Caco-2 (cell line): ENCODE results near the gene GTF3C5. TPM values are rescaled to one million over a fixed set of nuclear protein-coding genes. Genes with fewer than 3 reads are reported as not detected.

Source experiments
- BruUV-seq: library from RNA; stranded (reverse); fragments of 400-500 nt; replicated peaks from 2 replicates; lab custom pipeline; 2021; lab: Mats Ljungman, UMichigan
- CTCF ChIA-PET: fragments of 300-600 bp; sonication (Branson Sonifier 250); formaldehyde crosslinking; loops from one replicate; lab custom pipeline; 2022; ENCODE audit warnings: antibody characterized with exemption; lab: Charles Lee
- POLR2A ChIA-PET: fragments of 300-600 bp; sonication (Branson Sonifier 250); formaldehyde crosslinking; loops from one replicate; lab custom pipeline; 2022; ENCODE audit warnings: antibody characterized with exemption; lab: Charles Lee
- DNase-seq, 2 experiments: peaks; one replicate each; pipeline versions ENCODE4 v3.0.0 to v3.0.0-alpha.2; 2020 to 2022
- H3K27me3 ChIP-seq: replicated peaks from 2 replicates; pipeline ENCODE4 v1.6.0; 2011; ENCODE audit warnings: low read length; ENCODE audit not compliant: control insufficient read depth, insufficient read depth
- H3K36me3 ChIP-seq: 2 replicates; pipeline ENCODE4 v1.5.1; 2011; ENCODE audit warnings: low read length; ENCODE audit not compliant: control insufficient read depth, insufficient read depth
- H3K4me1 ChIP-seq: fragments of 250-450 bp; sonication (Bioruptor Pico); 2 replicates; pipeline ENCODE4 v1.5.1; 2020; ENCODE audit warnings: mild to moderate bottlenecking
- H3K4me3 ChIP-seq: 2 replicates; pipeline ENCODE4 v1.5.1; 2011; ENCODE audit warnings: low read depth, mild to moderate bottlenecking, control low read depth, low read length
- H3K9me3 ChIP-seq: fragments of 250-450 bp; sonication (Bioruptor Pico); 2 replicates; pipeline ENCODE4 v1.5.1; 2020; ENCODE audit warnings: mild to moderate bottlenecking, moderate library complexity
- H3K27ac Mint-ChIP-seq: one replicate; pipeline ENCODE4 v1.8.0; 2022; ENCODE audit warnings: mixed read lengths; ENCODE audit not compliant: unreplicated experiment
- H3K27me3 Mint-ChIP-seq: one replicate; pipeline ENCODE4 v1.8.0; 2022; ENCODE audit warnings: mixed read lengths; ENCODE audit not compliant: insufficient read depth, unreplicated experiment
- H3K36me3 Mint-ChIP-seq: one replicate; pipeline ENCODE4 v1.8.0; 2022; ENCODE audit warnings: mild to moderate bottlenecking, mixed read lengths; ENCODE audit not compliant: insufficient read depth, unreplicated experiment
- H3K4me1 Mint-ChIP-seq: one replicate; pipeline ENCODE4 v1.8.0; 2022; ENCODE audit warnings: low read depth, mixed read lengths; ENCODE audit not compliant: unreplicated experiment
- H3K4me3 Mint-ChIP-seq: one replicate; pipeline ENCODE4 v1.8.0; 2022; ENCODE audit warnings: mild to moderate bottlenecking, moderate library complexity, mixed read lengths; ENCODE audit not compliant: unreplicated experiment
- H3K9me3 Mint-ChIP-seq: one replicate; pipeline ENCODE4 v1.8.0; 2022; ENCODE audit warnings: mixed read lengths; ENCODE audit not compliant: unreplicated experiment
- CTCF ChIP-seq, 2 experiments: fragments of 200-600 bp in 1 of 2; IDR thresholded peaks; 1 replicate in 1 of 2; 2 replicates in 1 of 2; pipeline versions ENCODE4 v1.5.1 to v1.8.0; 2011 to 2022; ENCODE audit warnings: antibody characterized with exemption in 1 of 2, control low read depth in 1 of 2, inconsistent platforms in 1 of 2, low read depth in 1 of 2, low read length in 1 of 2, mild to moderate bottlenecking in 1 of 2, moderate library complexity in 1 of 2; ENCODE audit not compliant: insufficient read depth in 1 of 2, severe bottlenecking in 1 of 2, unreplicated experiment in 1 of 2
- intact Hi-C: fragments of 100-400 bp; cut with micrococcal nuclease; formaldehyde crosslinking; loops from one replicate; pipeline ENCODE4 v1.10.0; 2022; ENCODE audit not compliant: unreplicated experiment
- total RNA-seq: library from RNA; stranded (reverse); gene quantifications from 2 replicates; pipeline ENCODE4 v1.2.3, GENCODE V29; 2022

Gene GTF3C5
- total RNA-seq, 1 experiment from 2014 or later: 73.1 TPM

DNA sequence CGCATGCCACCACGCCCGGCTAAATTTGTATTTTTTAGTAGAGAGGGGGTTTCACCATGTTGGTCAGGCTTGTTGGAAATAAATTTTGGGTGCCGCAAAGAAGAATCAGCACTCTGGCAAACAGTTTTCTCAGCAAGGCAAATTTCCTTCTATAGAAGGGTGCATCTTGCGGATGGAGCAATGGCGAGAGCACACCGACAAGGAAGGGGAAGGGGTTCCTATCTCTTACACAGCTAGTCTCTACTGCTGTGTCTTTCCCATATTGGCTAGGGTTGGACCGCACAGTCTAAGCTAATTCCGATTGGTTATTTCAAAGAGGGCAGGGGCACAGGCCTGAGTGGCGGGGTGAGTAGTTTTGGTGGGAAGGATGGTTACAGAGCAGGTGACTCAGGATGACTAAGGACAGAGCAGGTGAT is 707 bp downstream of the GTF3C5 start:
- peaks cover 9% of the 10 kb centered on the region; the same call in 1 of the 2 replicates for H3K4me1 ChIP-seq
- Mint-ChIP-seq H3K4me3 (peak overlapping the region; percentile 89), H3K36me3 (peaks cover 25% of the 10 kb centered on the region), H3K27ac (peak overlapping the region; percentile 95), H3K9me3 (no peaks in the 10 kb centered on the region), H3K4me1 (peaks cover 15% of the 10 kb centered on the region), H3K27me3 (peaks cover 2% of the 10 kb centered on the region)
- no peak for TF ChIP-seq CTCF (IDR thresholded peaks at IDR 0.05; ENCODE audit: insufficient read depth in 1 of 2, low read depth in 1 of 2, low read length in 1 of 2, severe bottlenecking in 1 of 2, unreplicated experiment in 1 of 2)
- ChIA-PET CTCF (interaction anchor here (0.6 to 1.6 kb wide), 4 partner anchors 9 to 270 kb away, joined by 6 to 27 read pairs (median 16); partner anchors contain the start of gene GFI1B), POLR2A (interaction anchor here (0.6 to 1.8 kb wide), 5 partner anchors 9 to 524 kb away, joined by 3 to 17 read pairs (median 13); no protein-coding TSS in a partner anchor)
- peak overlapping the region; percentile 81 for H3K4me3 ChIP-seq
- H3K36me3 ChIP-seq: peaks cover 1% of the 10 kb centered on the region
- H3K9me3 ChIP-seq: no peaks in the 10 kb centered on the region
- intact Hi-C loops: no loop called here
- H3K27me3 ChIP-seq: no peaks in the 10 kb centered on the region
- no peak for DNase-seq
- BruUV-seq: no TSS peak

DNA sequence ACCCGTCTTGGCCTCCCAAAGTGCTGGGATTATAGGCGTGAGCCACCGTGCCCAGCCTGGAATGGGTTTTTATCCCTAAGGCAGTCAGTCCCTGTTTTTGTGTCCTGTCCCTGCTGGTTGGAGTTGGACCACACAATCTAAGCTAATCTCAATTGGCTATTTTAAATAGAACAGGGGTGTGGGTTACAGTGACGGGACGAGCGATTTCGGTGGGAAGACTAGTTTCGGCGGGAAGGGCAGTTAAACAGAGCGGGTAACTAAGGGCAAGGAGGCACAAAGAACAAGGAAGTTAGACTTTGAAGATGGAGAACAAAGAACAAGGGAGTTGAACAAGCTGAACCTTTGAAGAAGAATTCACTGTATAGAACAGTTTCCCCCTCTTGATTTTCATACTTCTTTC is 1.4 kb downstream of the GTF3C5 start:
- peaks cover 9% of the 10 kb centered on the region; the same call in 1 of the 2 replicates for H3K4me1 ChIP-seq
- no TSS peak for BruUV-seq
- Mint-ChIP-seq H3K36me3 (peaks cover 25% of the 10 kb centered on the region), H3K4me3 (peak overlapping the region; percentile 89), H3K27me3 (peaks cover under 1% of the 10 kb centered on the region), H3K4me1 (peaks cover 15% of the 10 kb centered on the region), H3K9me3 (no peaks in the 10 kb centered on the region), H3K27ac (no peak overlapping the region)
- H3K4me3 ChIP-seq: no peak overlapping the region
- no peak for TF ChIP-seq CTCF (IDR thresholded peaks at IDR 0.05; ENCODE audit: insufficient read depth in 1 of 2, low read depth in 1 of 2, low read length in 1 of 2, severe bottlenecking in 1 of 2, unreplicated experiment in 1 of 2)
- CTCF ChIA-PET: interaction anchor here (0.6 to 1.4 kb wide), 2 partner anchors 10 to 270 kb away, joined by 3 to 16 read pairs; no protein-coding TSS in a partner anchor
- H3K36me3 ChIP-seq: peaks cover 1% of the 10 kb centered on the region
- POLR2A ChIA-PET: interaction anchor here (0.5 kb wide), 1 partner anchor 117 kb away, joined by 3 read pairs; no protein-coding TSS in a partner anchor
- H3K9me3 ChIP-seq: no peaks in the 10 kb centered on the region
- no peaks in the 10 kb centered on the region for H3K27me3 ChIP-seq
- intact Hi-C loops: no loop called here
- no peak for DNase-seq

- DNase-seq: no peak
- Histone ChIP-seq H3K9me3 (no peaks in the 10 kb centered on the region), H3K4me1 (peaks cover 9% of the 10 kb centered on the region; the same call in 1 of the 2 replicates), H3K4me3 (no peak overlapping the region), H3K36me3 (peaks cover 1% of the 10 kb centered on the region), H3K27me3 (no peaks in the 10 kb centered on the region)
- H3K27ac Mint-ChIP-seq: no peak overlapping the region
- no peaks in the 10 kb centered on the region for H3K9me3 Mint-ChIP-seq
- H3K4me1 Mint-ChIP-seq: peaks cover 15% of the 10 kb centered on the region
- ChIA-PET POLR2A (no interaction called here), CTCF (interaction anchor here (1.2 kb wide), 1 partner anchor 13 kb away, joined by 5 read pairs; no protein-coding TSS in a partner anchor)
- no TSS peak for BruUV-seq
- TF ChIP-seq CTCF (IDR thresholded peaks at IDR 0.05; ENCODE audit: insufficient read depth in 1 of 2, low read depth in 1 of 2, low read length in 1 of 2, severe bottlenecking in 1 of 2, unreplicated experiment in 1 of 2): no peak
- intact Hi-C loops: no loop called here
- H3K27me3 Mint-ChIP-seq: no peaks in the 10 kb centered on the region
- H3K4me3 Mint-ChIP-seq: no peak overlapping the region
- peaks cover 34% of the 10 kb centered on the region for H3K36me3 Mint-ChIP-seq
Measured at GRCh38 chr9:133035669-133036068, 4.9 kb downstream of the GTF3C5 start.
